Skeletal muscle tissue (tissue), 4 donors: ENCODE results near the gene CCDC188. TPM values are rescaled to one million over a fixed set of nuclear protein-coding genes. Genes with fewer than 3 reads are reported as not detected.

Experiments used
- H3K27ac ChIP-seq: one replicate; pipeline ENCODE4 v1.7.0; 2013; ENCODE audit warnings: mild to moderate bottlenecking, low read depth, low read length, inconsistent platforms
- H3K27me3 ChIP-seq, 3 donors: one replicate each; pipeline ENCODE4 v1.7.0; 2013; ENCODE audit warnings: low read length in 3 of 3; ENCODE audit not compliant: control insufficient read depth in 3 of 3, insufficient read depth in 3 of 3
- H3K36me3 ChIP-seq, 3 donors: one replicate each; pipeline ENCODE4 v1.7.0; 2013; ENCODE audit warnings: low read length in 3 of 3; ENCODE audit not compliant: control insufficient read depth in 3 of 3, insufficient read depth in 3 of 3
- H3K4me1 ChIP-seq, 3 donors: one replicate each; pipeline ENCODE4 v1.7.0; 2013; ENCODE audit warnings: low read length in 3 of 3, mild to moderate bottlenecking in 3 of 3; ENCODE audit not compliant: control insufficient read depth in 3 of 3, insufficient read depth in 3 of 3
- H3K4me3 ChIP-seq, 3 donors: one replicate each; pipeline ENCODE4 v1.7.0; 2013; ENCODE audit warnings: low read length in 3 of 3
- H3K9ac ChIP-seq, 3 donors: one replicate each; pipeline ENCODE4 v1.7.0; 2013; ENCODE audit warnings: low read length in 3 of 3, mild to moderate bottlenecking in 3 of 3, moderate library complexity in 2 of 3, low read depth in 1 of 3
- H3K9me3 ChIP-seq, 3 donors: one replicate each; pipeline ENCODE4 v1.7.0; 2013; ENCODE audit warnings: low read length in 3 of 3; ENCODE audit not compliant: control insufficient read depth in 3 of 3
- total RNA-seq: library from RNA; depleted of rRNA; stranded (reverse); fragments of >200 nt; gene quantifications from one replicate; pipeline ENCODE4 v1.2.3, GENCODE V29; 2014
- donor health status: Osteomylitis.

CCDC188 gene
- total RNA-seq, 1 donor from 2014 or later, result not detected

- H3K9ac ChIP-seq, result no peak overlapping the region
- no peak overlapping the region for H3K27ac ChIP-seq
- H3K9me3 ChIP-seq, result no peaks in the 10 kb centered on the region
- no peaks in the 10 kb centered on the region for H3K36me3 ChIP-seq
- peaks cover 2 to 3% (median 3%) of the 10 kb centered on the region in 3 donors for H3K4me1 ChIP-seq
- no peak overlapping the region for H3K4me3 ChIP-seq
- peaks cover 5 to 20% (median 8%) of the 10 kb centered on the region in 3 donors for H3K27me3 ChIP-seq
Measured at GRCh38 chr22:20158391-20159036, 7.7 kb upstream of the CCDC188 start.

GRCh38 chr22:20157430-20158183 is 6.8 kb upstream of the CCDC188 start:
- H3K9me3 ChIP-seq, result no peaks in the 10 kb centered on the region
- no peak overlapping the region for H3K4me3 ChIP-seq
- no peak overlapping the region for H3K9ac ChIP-seq
- H3K36me3 ChIP-seq, result no peaks in the 10 kb centered on the region
- H3K4me1 ChIP-seq, result peaks cover 2 to 3% (median 3%) of the 10 kb centered on the region in 3 donors
- peaks cover 5 to 20% (median 8%) of the 10 kb centered on the region in 3 donors for H3K27me3 ChIP-seq
- no peak overlapping the region for H3K27ac ChIP-seq

- Histone ChIP-seq H3K27ac (no peak overlapping the region), H3K4me1 (peaks cover 2 to 3% (median 3%) of the 10 kb centered on the region in 3 donors), H3K36me3 (no peaks in the 10 kb centered on the region), H3K4me3 (no peak overlapping the region), H3K27me3 (peaks cover 5 to 20% (median 8%) of the 10 kb centered on the region in 3 donors), H3K9me3 (no peaks in the 10 kb centered on the region), H3K9ac (no peak overlapping the region)
Measured at GRCh38 chr22:20156611-20157429, 6.0 kb upstream of the CCDC188 start.

GRCh38 chr22:20156042-20156389 is 5.2 kb upstream of the CCDC188 start:
- peaks cover 2 to 3% (median 3%) of the 10 kb centered on the region in 3 donors for H3K4me1 ChIP-seq
- peaks cover 5 to 16% (median 8%) of the 10 kb centered on the region in 3 donors for H3K27me3 ChIP-seq

GRCh38 chr22:20155330-20156041 is 4.6 kb upstream of the CCDC188 start:
- no peaks in the 10 kb centered on the region for H3K36me3 ChIP-seq
- peaks cover 5 to 14% (median 8%) of the 10 kb centered on the region in 3 donors for H3K27me3 ChIP-seq
- no peaks in the 10 kb centered on the region for H3K9me3 ChIP-seq
- no peak overlapping the region for H3K4me3 ChIP-seq
- no peak overlapping the region for H3K9ac ChIP-seq
- H3K4me1 ChIP-seq, result peaks cover 2 to 3% (median 3%) of the 10 kb centered on the region in 3 donors
- H3K27ac ChIP-seq, result no peak overlapping the region

More at GRCh38 chr22:20156042-20156389, 5.2 kb upstream of the CCDC188 start:
- Histone ChIP-seq H3K9me3 (no peaks in the 10 kb centered on the region), H3K36me3 (no peaks in the 10 kb centered on the region), H3K27ac (no peak overlapping the region), H3K9ac (no peak overlapping the region), H3K4me3 (no peak overlapping the region)

GRCh38 chr22:20154602-20155187 is 3.8 kb upstream of the CCDC188 start:
- Histone ChIP-seq H3K4me1 (peaks cover 2 to 3% (median 3%) of the 10 kb centered on the region in 3 donors), H3K36me3 (no peaks in the 10 kb centered on the region), H3K9ac (peak overlapping the region in 1 of 3 donors; percentile 33), H3K4me3 (no peak overlapping the region), H3K27ac (no peak overlapping the region), H3K27me3 (peaks cover 5 to 14% (median 8%) of the 10 kb centered on the region in 3 donors), H3K9me3 (no peaks in the 10 kb centered on the region)

- H3K36me3 ChIP-seq, result no peaks in the 10 kb centered on the region
- H3K4me1 ChIP-seq, result peaks cover 2 to 3% (median 3%) of the 10 kb centered on the region in 3 donors
- H3K9me3 ChIP-seq, result no peaks in the 10 kb centered on the region
- H3K27ac ChIP-seq, result no peak overlapping the region
- peaks cover 5 to 14% (median 8%) of the 10 kb centered on the region in 3 donors for H3K27me3 ChIP-seq
- no peak overlapping the region for H3K9ac ChIP-seq
- H3K4me3 ChIP-seq, result no peak overlapping the region
Measured at GRCh38 chr22:20153945-20154344, 3.1 kb upstream of the CCDC188 start.

- H3K9ac ChIP-seq, result no peak overlapping the region
- H3K36me3 ChIP-seq, result no peaks in the 10 kb centered on the region
- no peak overlapping the region for H3K27ac ChIP-seq
- H3K27me3 ChIP-seq, result peaks cover 5 to 12% (median 8%) of the 10 kb centered on the region in 3 donors
- no peak overlapping the region for H3K4me3 ChIP-seq
- H3K9me3 ChIP-seq, result no peaks in the 10 kb centered on the region
- H3K4me1 ChIP-seq, result peaks cover 2 to 3% (median 3%) of the 10 kb centered on the region in 3 donors
Measured at GRCh38 chr22:20152464-20152890, 1.6 kb upstream of the CCDC188 start.

GRCh38 chr22:20151276-20151588 is 377 bp upstream of the CCDC188 start:
- H3K27me3 ChIP-seq, result peaks cover 0 to 12% (median 5%) of the 10 kb centered on the region in 3 donors
- no peak overlapping the region for H3K27ac ChIP-seq
- H3K4me3 ChIP-seq, result no peak overlapping the region

More at GRCh38 chr22:20151276-20151588, 377 bp upstream of the CCDC188 start:
- no peaks in the 10 kb centered on the region for H3K9me3 ChIP-seq
- peaks cover 0 to 3% (median 0%) of the 10 kb centered on the region in 3 donors for H3K4me1 ChIP-seq
- H3K9ac ChIP-seq, result no peak overlapping the region
- H3K36me3 ChIP-seq, result no peaks in the 10 kb centered on the region
